ENCODE data around the gene FZD10.
A peak's percentile ranks its signal among the peaks of the same experiment; 100 is the strongest.

FZD10 gene

GRCh38 chr12:130133851-130134562 is 28.3 kb upstream of the FZD10 start:
- no peak for DNase-seq

- no peak for DNase-seq
These were observed 27.7 kb upstream of the FZD10 start for GRCh38 chr12:130134563-130134915.

- peak; percentile 30 for DNase-seq
These were observed 25.7 kb upstream of the FZD10 start for GRCh38 chr12:130136509-130137039.

GRCh38 chr12:130137040-130138018 is 24.9 kb upstream of the FZD10 start:
- peak; percentile 73 for DNase-seq

- no peak for DNase-seq
These were observed 23.8 kb upstream of the FZD10 start for GRCh38 chr12:130138478-130138877.

GRCh38 chr12:130139567-130140421 is 22.5 kb upstream of the FZD10 start:
- DNase-seq: no peak

- no peak for DNase-seq
These were observed 21.2 kb upstream of the FZD10 start for GRCh38 chr12:130141105-130141504.

- no peak for DNase-seq
These were observed 20.2 kb upstream of the FZD10 start for GRCh38 chr12:130141901-130142683.

GRCh38 chr12:130142736-130143135 is 19.5 kb upstream of the FZD10 start:
- no peak for DNase-seq

GRCh38 chr12:130143136-130143535 is 19.1 kb upstream of the FZD10 start:
- no peak for DNase-seq

- DNase-seq: no peak
These were observed 18.0 kb upstream of the FZD10 start for GRCh38 chr12:130144256-130144655.

GRCh38 chr12:130145731-130146130 is 16.5 kb upstream of the FZD10 start:
- no peak for DNase-seq

- no peak for DNase-seq
These were observed 15.9 kb upstream of the FZD10 start for GRCh38 chr12:130146176-130146931.

GRCh38 chr12:130147875-130148596 is 14.2 kb upstream of the FZD10 start:
- no peak for DNase-seq

GRCh38 chr12:130151846-130152245 is 10.4 kb upstream of the FZD10 start:
- no peak for DNase-seq

- DNase-seq: no peak
These were observed 9.9 kb upstream of the FZD10 start for GRCh38 chr12:130152386-130152785.

- DNase-seq: no peak
These were observed 8.5 kb upstream of the FZD10 start for GRCh38 chr12:130153803-130154202.

GRCh38 chr12:130154276-130155070 is 7.8 kb upstream of the FZD10 start:
- no peak for DNase-seq

- no peak for DNase-seq
These were observed 6.7 kb upstream of the FZD10 start for GRCh38 chr12:130155416-130156073.
